ENCODE measurements around the gene ANGEL2.
A peak's percentile ranks its signal among the peaks of the same experiment; 100 is the strongest.
"Not testable (repeated sequence)": the region's sequence is repeated elsewhere in the genome, so short reads cannot be mapped to it uniquely, and the experiment has no call there.

The ANGEL2 gene, protein sequence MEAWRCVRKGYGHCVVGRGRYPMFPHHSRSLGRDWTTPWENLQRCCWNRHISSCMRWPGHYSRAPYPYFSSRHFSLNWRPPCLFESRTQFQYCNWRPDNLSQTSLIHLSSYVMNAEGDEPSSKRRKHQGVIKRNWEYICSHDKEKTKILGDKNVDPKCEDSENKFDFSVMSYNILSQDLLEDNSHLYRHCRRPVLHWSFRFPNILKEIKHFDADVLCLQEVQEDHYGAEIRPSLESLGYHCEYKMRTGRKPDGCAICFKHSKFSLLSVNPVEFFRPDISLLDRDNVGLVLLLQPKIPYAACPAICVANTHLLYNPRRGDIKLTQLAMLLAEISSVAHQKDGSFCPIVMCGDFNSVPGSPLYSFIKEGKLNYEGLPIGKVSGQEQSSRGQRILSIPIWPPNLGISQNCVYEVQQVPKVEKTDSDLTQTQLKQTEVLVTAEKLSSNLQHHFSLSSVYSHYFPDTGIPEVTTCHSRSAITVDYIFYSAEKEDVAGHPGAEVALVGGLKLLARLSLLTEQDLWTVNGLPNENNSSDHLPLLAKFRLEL

DNA sequence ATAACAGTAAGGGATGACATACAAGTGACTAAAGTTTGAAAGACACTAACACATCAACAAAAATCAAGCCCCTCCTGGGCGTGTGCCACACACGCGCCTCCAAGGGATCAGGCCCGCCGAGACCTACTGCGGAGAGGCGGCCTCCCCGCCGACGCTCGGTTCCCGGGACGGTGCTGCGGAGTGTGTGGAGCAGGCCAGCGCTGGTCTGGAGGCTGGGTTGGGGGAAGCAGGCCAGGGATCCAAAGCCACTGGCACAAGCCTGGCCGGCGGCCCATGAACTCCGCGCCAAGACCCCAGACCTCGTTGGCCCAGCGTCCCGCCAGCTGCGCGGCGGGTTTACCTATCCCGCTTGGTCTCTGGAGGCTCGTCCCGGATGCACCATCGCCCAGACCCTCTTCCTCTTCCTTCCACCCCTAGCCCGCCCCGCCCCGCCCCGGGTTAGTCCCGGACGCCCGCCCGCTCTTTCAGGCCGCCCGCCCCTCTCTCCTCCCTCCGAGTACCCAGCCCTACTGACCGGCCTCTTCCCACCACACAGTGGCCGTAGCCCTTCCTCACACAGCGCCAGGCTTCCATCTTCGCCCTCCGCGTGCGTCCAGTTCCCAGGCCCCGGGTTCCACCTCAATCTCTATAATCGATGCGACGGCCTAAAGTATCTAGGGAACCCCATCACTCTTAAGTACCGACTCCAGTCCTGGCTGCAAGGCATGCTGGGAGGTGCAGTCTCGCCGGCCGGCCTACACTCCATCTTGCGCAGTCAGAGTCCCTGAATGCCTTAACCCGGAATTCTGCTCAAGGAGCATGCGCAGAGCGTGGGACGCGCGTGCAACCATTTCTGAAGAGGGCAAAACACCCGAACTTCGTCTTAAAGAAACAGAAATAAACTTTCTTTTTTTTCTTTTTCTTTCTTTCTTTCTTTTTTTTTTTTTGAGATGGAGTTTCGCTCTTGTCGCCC, at the start of gene ANGEL2:
Gene ANGEL2, minus strand, starts transcription at position 769 of the 952 bp plus-strand sequence. Its CDS starts 196 bp downstream, at position 573.
- peak; percentile 92 for DNase-seq

GRCh38 chr1:213061263-213061662, 45.6 kb upstream of the ANGEL2 start:
- DNase-seq, result no peak

DNA sequence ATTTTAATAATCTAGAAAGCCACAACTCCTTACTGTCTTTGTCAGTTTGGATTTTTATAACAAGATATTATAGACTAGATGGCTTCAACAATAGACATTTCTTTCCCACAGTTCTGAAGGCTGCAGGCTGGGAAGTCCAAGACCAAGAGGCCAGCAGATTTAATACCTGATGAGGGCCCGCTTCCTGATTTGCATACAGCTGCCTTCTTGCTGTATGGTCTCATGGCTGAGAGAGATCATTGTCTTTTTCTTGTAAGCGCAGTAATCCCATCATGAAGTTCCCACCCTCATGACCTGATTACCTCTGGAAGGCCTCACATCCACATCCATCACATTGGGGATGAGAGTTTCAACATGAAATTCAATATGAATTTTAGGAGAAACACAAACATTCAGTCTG, 45.2 kb upstream of the ANGEL2 start:
- DNase-seq, result no peak

DNA sequence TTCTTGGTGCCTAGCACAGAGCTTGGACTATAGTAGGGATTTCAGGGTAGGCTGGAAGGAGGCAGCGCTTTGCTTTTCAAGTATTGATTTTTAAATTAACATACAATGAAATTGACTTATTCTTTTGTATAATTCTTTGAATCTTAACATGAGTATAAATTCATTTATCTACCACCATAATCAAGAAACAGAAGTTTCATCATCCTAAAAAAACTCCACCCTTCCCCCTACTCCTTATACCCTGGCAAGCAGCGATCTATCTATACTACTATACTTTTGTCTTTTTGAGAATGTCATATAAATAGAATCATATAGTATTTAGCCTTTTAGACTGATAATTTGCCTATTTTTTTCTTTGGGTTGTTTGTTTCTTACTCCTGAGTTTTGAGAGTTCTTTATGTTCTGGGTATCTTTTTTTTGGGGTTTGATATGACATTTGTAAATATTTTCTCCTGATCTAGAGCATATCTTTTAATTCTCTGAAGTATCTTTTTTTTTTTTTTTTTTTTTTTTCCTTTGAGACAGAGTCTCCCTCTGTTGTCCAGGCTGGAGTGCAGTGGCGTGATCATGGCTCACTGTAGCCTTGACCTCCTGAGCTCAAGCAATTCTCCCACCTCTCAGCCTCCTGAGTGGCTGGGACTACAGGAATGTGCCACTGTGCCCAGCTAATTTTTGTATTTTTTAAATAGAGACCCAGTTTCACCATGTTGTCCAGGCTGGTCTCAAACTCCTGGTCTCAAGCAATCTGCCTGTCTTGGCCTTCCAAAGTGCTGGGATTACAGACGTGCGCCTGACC, 41.8 kb upstream of the ANGEL2 start:
- no peak for DNase-seq

GRCh38 chr1:213055767-213056166, 40.1 kb upstream of the ANGEL2 start:
- DNase-seq, result no peak

DNA sequence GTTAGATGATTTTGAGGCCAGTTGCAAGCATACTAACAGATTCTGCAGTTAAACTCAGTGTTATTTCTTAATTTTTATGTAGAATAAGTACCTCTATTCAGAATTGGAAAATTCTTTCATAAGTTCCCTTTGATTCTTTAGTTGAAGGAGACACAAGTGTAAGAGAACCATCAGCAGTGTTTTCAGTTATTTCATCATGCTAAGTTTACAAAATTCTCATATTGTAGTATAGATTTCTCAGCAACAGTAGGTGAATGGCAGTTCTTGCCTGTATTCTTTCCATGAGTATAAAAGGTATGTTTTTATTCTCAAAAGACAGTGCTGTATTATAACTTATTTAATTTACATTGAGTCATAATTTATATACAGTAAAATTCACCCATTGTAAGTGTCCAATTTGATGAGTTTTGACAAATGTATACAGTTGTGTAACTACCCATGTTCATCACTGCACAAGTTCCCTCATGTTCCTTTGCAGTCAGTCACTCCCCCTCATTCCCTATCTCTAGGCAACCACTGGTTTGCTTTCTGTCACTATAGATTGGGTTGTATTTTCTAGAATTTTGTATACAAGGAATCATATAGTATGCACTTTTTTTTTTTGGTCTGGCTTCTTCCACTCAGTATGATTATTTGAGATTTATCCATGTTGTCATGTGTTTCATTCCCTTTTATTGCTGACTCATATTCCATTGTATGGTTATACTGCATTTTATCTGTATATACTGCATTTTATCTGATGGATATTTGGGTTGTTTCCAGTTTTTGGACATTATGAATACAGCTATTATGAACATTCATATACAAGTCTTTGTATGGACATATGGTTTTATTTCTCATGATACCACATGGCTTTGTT, 39.3 kb upstream of the ANGEL2 start:
- DNase-seq, result no peak

DNA sequence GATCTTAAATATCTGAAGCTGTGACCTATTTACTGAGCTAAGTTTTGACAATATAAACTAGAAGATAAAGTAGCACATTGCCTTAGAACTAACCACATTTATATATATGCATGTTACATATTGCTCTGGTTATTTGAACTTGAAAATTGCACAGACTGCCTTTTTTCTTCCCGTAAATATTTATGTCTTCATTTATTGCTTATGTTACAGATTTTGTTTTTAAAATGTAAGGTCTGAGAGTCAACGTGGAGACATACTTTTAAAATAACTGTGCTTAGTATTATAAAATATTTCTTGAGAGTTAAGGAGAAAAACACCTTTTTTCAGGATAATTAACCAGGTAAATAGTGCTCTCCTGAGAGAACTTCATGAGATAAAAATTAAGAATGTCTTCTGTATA, 38.5 kb upstream of the ANGEL2 start:
- DNase-seq, result no peak

- no peak for DNase-seq
Observed at GRCh38 chr1:213053455-213053854, 37.8 kb upstream of the ANGEL2 start.

- no peak for DNase-seq
Observed at GRCh38 chr1:213051881-213052202, 36.2 kb upstream of the ANGEL2 start.

- peak; percentile 81 for DNase-seq
Observed at GRCh38 chr1:213051127-213051880, 35.6 kb upstream of the ANGEL2 start, which contains the start of gene RPS6KC1. RPS6KC1 (plus strand) TSS chr1:213051241; CDS start chr1:213051405, 164 bp downstream.

DNA sequence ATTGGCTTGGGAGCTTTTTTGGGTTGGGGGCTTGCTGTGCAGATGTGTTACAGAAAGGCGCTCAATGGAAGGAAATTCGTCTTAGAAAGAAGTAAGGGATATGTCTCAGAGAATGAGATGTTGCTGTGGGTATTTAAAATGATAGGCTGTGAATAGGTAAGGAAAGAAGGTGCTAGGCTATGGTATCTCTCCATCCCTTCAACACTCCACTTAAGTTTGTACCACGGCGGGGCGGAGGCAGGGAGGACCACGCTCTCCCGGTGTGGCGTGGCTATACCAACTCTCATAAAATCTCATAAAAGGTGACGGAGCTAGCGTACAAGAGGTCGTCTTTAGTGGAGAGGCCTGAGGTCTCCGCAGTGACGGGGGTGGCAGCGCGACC, 35.1 kb upstream of the ANGEL2 start:
- DNase-seq, result no peak

DNA sequence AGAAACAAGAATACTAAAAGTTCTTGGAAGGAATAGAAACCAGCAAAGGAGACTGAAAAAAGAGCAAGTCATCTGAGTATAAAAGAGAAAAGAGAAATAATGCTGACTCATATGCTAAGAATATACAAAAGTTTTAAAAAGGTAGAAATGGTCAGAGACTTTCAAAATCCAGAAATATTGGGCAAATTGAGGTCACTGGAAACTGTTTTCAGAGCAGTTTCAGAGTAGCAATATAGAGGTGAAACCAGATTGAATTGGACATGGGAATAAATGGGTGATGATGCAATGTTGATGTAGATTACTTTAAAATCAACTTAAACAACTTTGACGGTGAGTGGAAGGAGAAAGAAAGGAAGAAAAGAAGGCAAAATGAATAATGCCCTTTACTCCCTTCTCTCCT, 33.6 kb upstream of the ANGEL2 start:
- DNase-seq, result no peak

GRCh38 chr1:213045321-213046226, 29.9 kb upstream of the ANGEL2 start:
- not testable (repeated sequence) for DNase-seq

DNA sequence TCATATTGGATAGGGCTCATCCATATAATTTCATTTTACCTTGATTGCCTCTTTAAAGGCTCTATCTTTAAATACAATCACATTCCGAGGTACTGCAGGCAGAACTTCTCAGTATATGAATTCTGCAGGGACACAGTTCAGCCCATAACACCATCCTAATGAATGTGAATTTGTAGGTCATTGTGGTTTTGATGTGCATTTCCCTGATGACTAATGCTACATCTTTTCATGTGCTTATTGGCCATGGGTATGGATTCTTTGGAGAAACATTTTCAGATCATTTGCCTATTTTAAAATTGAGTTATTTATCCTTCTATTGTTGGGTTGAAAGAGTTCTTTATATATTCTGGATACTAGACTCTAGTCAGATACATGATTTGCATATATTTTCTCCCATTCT, 25.8 kb upstream of the ANGEL2 start:
- no peak for DNase-seq

GRCh38 chr1:213035573-213035972, 19.9 kb upstream of the ANGEL2 start:
- DNase-seq, result no peak

- DNase-seq, result no peak
Observed at GRCh38 chr1:213034713-213035112, 19.0 kb upstream of the ANGEL2 start.

- no peak for DNase-seq
Observed at GRCh38 chr1:213032651-213033050, 17.0 kb upstream of the ANGEL2 start.

DNA sequence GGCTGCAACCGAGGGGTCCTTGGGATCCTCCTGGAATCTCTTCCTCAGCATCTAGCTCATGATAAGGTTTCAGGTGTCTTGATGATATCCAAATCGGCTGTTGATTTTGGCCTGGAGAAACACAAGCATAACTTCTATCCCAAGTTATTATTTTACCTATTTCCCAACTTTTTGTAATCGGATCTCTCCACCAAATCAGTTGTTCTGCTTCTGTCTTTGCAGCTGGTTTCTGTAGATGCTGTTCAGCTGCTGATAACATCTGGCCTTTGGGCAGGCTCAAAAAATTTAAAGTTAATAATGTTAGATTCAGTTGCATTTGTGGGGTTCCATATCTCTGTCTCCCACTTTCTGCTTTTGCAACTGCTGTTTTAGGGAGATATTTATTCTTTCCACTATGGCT, 11.4 kb upstream of the ANGEL2 start:
- DNase-seq, result not testable (repeated sequence)

DNA sequence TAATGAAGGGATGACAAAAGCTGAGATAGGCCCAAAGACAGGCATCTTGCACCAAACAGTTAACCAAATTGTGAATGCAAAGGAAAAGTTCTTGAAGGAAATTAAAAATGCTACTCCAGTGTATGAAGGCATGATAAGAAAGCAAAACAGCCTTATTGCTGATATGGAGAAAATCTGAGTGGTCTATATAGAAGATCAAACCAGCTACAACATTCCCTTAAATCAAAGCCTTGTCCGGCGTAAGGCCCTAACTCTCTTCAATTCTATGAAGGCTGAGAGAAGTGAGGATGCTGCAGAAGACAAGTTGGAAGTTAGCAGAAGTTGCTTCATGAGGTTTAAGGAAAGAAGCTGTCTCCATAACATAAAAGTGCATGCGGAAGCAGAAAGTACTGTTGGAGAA, 4.3 kb upstream of the ANGEL2 start:
- DNase-seq, result no peak

GRCh38 chr1:213019450-213019849, 3.8 kb upstream of the ANGEL2 start:
- no peak for DNase-seq

Data from stimulated activated CD4-positive, alpha-beta T cell treated with anti-CD3 and anti-CD28 coated beads, Interleukin-12 subunit alpha, Interleukin-12 subunit beta, amount 100 ng/mL, for 4 hours (primary cell).